SIG-M5 treated with dmso at 0.1 percent for 504 hours (cell line): Measurements from ENCODE around the gene P2RY6.

ENCODE experiments used
- DNase-seq: peaks from one replicate; lab custom pipeline; 2025; ENCODE audit not compliant: unreplicated experiment; lab: John Stamatoyannopoulos, UW

Gene P2RY6

DNA sequence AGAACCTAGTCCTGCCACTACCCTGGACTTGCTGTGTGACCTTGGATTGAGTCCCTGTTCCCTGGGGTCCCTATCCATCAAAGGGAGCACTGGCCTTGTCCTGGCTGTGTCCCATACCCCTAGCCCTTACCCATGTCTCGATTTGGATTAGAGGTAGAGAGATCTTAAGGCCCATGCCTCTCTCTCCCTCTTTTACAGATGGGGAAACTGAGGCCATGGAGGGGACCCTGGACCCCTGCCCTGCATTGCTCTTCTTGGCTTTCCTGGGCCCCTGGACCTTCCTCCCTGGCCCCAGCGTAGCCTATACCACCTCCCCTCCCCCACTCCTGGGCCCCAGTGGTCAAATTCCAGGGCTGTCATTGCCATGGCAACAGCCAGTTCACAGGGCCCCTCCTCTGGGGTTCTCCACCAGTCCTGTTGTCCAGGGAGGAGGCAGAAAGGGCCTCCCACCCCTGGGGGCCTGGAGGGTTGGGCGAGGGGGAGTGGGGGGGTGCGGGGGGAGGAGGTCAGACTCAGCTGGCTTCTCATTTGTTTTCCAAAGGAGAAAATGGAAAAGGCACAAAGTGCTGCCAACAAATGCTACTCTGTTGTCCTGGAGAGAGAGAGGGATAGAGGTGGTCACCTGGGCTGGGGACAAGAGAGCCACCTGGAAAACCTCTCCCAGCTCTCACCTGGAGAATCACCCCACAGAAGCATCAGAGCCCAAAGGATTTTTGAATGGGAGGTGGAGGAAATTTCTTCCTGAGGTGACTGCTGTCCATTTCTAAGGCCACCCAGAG is 59.2 kb downstream of the P2RY6 start:
- DNase-seq: no peak

DNA sequence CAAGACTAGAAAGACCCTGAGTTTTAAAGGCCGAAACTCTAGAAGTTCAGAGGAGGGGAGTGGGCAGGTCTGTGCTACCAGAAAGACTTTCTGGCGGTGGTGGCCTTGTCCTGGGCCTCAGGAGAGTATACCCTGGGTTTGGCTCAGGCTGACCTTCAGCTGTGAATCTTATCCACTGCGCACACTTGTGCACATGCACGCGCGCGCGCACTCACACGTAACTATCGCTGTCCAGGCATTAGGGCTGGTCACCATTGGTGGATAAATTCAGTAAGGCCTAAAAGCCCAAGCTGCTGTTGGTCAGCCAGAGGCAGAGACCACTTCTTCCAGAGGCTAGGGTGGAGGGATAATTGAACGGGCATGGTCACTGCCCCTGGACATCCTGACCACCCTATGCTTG is 61.0 kb downstream of the P2RY6 start:
- DNase-seq: no peak

DNA sequence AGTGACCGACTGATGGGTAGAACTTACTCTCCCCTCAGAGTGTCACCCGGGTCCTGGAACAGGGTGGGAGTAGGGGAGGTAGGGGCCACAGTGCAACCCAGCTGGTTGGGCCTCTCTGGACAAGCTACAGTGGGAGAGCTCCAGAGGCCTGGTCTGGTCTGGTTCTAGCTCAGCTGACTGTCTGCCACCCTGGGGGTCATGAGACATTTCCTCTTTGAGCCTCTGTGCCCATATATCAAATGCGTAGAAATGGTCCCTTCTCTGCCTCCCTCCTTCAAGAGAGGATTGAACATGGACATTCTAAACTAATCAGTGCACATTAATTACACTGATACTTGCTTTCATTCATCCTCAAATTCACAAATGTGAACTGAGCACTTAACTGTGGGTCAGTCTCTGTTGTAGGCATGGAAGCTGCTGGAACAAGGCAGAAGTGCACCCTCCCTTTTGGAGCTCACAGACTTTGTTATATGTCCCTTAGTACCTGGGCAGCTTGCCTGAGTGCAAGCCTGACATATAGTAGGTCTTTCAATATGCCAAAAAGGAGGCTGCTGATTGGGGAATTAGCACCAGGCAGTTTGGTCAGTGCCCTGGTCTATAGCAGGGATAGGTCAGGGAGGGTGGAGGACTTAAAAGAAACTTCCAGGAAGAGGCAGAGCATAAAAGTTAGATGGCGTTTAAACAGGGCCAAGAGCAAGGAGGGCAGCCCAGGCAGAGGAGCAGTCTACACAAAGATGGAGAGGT is 61.7 kb downstream of the P2RY6 start:
- no peak for DNase-seq

DNA sequence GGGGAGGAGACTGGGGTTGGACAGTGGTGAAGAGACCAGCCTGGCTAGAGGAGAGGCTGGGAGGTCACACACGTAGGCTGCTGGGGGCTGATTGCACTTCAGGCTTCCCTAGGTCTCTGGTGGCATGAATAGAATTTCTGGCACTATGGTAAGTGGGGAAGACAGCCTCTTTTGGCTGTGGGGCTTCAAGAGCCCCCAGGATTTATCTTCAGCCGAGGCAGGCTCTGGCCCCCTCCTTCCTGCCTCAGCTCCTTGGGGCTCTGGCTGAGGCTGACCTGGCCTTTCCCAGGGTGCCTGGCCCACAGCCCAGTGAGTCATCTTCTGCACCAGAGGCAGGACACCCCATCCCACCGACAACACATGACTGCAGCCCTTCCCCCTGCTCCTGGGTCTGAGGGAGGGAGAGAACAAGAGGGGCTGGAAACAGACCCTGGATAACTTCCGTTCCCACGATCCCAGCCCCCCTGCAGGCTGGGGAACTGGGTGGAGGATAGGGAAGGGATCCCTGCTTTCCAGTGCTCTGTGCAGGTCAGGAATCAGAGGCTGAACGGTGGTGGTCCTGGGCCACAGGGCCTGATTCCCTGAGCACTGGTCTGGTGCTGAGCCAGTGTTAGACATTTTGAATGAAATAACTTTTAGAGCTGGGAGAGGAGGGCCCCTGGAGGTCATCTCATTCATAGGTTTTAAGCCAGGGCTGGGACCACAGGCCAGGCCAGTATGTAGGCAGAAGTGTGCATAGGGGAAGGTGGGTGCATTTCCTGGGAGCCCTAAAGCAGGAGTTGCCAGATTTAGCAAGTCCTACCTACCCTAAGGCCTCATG is 62.5 kb downstream of the P2RY6 start:
- no peak for DNase-seq

DNA sequence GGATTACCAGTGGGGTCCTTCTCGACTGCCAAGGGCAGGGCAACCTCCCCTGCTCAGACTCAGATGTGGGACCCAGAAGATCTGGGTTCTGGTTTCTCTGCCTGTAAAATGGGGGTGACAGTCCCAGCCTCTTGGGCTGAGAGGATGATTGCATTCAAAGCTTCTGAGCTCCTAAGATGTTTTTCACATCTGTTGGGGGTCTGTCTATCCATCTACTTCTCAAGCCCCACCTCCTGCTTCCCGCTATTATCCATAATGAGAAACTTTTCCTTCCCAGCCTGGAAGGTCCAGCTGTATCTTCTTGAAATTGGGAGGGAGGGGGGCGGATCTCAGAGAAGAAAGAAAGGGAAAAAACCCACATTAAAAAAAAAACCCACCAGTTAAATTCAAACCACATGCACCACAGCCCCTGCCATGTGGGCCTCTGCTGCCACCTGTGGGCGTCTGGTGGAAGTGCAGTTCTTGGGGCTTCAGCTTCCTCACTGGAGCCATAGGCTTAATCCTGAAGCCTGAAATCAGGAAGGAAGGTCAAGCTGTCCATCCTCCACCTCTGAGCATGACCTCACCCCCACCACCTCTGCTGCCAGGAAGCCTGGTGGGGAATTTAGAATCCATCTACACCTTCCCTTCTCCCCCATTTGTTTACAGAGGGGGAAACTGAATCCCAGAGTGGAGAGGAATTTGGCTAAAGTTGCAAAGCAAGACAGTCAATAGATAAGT is 63.2 kb downstream of the P2RY6 start:
- DNase-seq: peak; percentile 60

GRCh38 chr11:73337846-73338245 is 65.7 kb downstream of the P2RY6 start:
- no peak for DNase-seq

GRCh38 chr11:73338279-73338678 is 66.1 kb downstream of the P2RY6 start:
- no peak for DNase-seq

DNA sequence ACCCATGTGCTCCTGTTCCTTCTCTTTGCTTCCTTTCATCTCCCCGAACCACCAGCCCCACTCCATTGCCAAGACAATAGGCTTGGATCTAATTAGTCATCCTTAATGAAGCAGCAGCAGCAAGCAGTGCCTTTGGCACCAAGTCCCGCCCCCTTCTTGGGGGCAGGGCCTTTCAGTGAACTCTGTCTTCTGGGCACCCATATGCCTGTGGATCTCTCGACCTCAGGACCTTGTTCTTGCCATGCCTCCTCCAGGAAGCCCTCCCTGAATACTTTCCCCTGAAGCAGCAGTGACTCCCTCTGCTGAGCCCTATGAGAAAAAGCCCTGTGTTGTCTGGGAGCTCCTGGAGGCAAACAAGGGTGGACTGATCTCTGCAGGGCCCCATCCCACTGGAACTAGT is 68.0 kb downstream of the P2RY6 start:
- DNase-seq: no peak

- DNase-seq: no peak
Observed at GRCh38 chr11:73342633-73343032, 70.5 kb downstream of the P2RY6 start.

GRCh38 chr11:73343076-73343873 is 71.1 kb downstream of the P2RY6 start:
- DNase-seq: no peak

DNA sequence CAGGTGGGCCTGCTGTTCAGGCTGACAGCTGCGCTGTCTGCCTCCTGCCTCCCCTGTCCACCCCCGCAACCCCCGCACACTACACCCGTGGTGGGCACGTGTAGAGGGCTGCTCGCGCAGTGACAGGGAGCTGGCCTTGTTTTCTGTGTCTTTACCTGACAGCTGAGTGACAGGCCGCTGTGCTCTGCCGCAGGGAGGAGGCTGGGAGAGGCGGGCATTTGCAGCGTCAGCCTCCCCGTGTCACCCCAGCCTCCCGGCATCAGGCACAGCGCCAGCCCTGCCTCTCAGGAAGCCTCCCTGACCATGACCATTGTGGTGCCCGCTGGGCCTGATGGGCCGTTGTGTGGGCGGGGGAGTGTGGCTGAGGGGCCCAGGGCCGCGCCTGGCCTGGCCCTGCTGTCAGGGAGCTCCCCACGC is 72.1 kb downstream of the P2RY6 start:
- no peak for DNase-seq

DNA sequence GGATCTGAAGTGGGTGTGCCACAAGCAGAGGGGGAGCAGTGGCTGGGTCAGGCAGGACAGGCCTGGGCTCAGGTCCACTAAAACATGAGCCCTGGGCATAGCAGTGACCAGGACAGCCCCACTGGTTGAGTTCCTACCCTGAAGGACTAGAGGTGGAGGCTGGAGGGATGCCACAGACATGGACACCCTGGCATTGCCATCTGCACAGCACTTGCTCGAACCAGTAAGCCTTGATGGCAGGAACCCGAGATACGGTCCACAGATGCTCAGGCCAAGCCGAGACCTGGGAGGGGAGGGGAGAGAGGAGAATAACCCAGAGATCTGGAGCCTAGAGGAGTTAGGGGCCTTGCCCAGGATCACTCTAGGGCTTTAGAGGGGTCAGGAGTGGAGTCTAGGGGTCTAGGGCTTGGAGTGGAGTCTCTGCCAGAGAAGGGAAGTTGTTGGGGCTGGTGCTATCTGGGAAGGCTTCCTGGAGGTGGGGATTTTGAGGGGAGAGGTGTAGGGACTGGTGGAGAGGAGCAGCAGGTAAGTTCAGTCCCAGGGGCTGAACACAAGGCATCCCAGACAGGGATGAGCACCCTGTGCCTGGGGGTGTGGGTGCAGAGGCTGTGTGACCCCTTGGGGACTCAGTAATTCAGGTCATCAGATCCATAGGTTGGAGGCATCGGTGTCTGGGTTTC is 73.5 kb downstream of the P2RY6 start:
- DNase-seq: no peak

DNA sequence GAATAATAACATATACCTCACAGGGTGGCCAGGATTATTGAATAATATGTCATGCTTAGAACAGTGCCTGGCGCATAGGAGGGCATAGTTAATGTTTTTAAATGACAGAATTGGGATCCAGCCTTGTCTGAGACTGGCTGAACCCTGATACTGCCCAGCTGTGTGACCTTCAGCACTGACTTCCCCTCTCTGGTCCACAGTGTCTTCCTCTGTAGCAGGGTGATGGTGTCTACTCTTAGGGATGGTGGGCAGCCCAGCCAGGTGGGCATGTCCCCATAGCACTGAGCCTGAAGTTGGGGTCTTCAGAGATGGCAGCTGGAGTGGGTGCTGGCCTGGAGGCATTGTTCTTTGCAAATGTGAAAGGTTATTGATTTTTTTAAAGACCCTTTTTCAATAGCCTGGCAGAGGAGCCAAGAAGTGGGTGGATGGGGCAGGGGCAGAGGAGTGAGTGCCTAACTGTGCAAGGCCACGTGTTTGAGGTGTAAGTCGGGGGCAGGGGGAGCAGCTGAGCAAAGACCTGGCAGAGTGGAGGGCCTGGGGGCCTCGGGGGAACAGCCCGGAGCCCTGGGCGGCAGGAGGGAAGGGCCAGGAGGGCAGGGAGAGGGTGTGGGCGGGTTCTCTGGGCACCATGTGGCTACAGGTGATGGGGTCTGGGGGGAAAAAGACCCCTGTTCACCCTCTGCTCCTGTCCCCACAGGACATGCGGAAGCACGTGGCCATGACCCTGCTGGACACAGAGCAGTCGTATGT is 74.2 kb downstream of the P2RY6 start:
- DNase-seq: no peak

DNA sequence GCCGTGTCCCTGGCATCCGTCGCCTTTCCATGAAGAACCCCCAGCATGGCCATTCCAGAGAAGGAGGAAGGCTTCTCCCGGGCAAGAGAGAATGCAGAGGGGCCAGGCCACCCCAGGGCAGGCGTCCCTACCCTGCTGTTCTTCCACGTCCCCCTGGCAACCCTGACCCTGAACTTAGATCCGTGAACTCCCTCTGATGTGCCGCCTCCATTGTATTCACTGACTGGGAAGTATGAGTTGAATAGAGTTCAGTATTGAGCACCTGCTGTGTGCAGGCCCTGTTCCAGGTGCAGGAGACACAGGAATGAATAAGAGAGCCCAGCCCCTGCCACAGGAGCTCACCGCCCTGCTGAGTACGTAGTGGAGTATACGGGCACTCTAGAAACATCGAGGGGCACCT is 74.9 kb downstream of the P2RY6 start:
- no peak for DNase-seq
